ENCODE data around the gene LARGE2. TPM values are rescaled to one million over a fixed set of nuclear protein-coding genes. Genes with fewer than 3 reads are reported as not detected.
"Not testable (repeated sequence)": the region's sequence is repeated elsewhere in the genome, so short reads cannot be mapped to it uniquely, and the experiment has no call there.

The LARGE2 gene
- total and polyA plus RNA-seq, 2 experiments from 2014 or later = 89.8 to 107 TPM

DNA sequence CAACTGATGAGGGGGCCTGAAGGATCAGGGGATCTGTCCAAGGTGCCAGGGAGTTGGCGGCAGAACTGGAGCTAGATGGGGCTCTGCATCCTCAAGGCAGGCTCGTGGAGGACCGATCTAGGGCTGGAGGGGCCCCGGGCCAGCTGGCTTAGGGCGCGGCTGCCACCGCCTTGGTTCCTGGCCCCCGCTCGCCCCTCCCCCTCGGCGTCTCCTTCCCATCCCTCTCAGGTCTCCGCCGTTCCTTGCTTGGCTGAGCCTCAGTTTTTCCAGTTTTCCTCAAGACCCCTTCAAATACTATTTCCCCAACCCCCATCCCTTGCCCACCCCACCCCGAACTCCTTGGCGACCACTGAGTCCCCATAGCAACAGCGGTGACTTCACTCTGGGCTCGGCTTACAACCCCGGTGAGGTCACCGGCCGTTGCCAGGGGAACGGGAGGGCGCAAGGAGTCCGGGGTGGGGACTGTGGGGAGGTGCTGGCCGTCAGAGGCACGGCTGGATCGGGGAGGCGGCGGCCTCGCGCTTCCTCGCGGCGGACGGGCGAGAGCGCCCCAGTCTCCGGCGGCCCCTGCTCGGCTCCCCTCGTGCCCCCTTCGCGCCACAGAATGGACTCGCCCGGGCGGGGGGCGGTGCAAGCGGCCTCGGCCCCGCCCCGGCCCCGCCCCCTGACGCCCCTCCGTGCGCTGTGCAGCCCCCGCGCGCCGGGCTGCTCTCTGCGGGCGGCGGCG, 22.8 kb upstream of the LARGE2 start:
- peak overlapping the region; percentile 99 for H3K4me2 ChIP-seq
- ATAC-seq (peak; percentile 68), DNase-seq (ENCODE audit: low spot score) (peak; percentile 97)
- H3K79me2 ChIP-seq (replicated peaks; ENCODE audit: insufficient read depth) = no peaks in the 10 kb centered on the region; the same call in 1 of the 2 replicates
- peaks cover 3% of the 10 kb centered on the region; the same call in 1 of the 2 replicates for H3K27me3 ChIP-seq (ENCODE audit: insufficient read depth)
- H3K9me3 Mint-ChIP-seq = no peaks in the 10 kb centered on the region
- H3K36me3 ChIP-seq (ENCODE audit: insufficient read depth) = no peaks in the 10 kb centered on the region
- H3K9me2 ChIP-seq (ENCODE audit: insufficient read depth) = no peaks in the 10 kb centered on the region
- no peak overlapping the region for H3K27ac Mint-ChIP-seq
- H3K27ac ChIP-seq (ENCODE audit: low read depth) = no peak overlapping the region
- H3K4me1 ChIP-seq (ENCODE audit: insufficient read depth) = peaks cover 21% of the 10 kb centered on the region
- TF ChIP-seq, protein P1, sequence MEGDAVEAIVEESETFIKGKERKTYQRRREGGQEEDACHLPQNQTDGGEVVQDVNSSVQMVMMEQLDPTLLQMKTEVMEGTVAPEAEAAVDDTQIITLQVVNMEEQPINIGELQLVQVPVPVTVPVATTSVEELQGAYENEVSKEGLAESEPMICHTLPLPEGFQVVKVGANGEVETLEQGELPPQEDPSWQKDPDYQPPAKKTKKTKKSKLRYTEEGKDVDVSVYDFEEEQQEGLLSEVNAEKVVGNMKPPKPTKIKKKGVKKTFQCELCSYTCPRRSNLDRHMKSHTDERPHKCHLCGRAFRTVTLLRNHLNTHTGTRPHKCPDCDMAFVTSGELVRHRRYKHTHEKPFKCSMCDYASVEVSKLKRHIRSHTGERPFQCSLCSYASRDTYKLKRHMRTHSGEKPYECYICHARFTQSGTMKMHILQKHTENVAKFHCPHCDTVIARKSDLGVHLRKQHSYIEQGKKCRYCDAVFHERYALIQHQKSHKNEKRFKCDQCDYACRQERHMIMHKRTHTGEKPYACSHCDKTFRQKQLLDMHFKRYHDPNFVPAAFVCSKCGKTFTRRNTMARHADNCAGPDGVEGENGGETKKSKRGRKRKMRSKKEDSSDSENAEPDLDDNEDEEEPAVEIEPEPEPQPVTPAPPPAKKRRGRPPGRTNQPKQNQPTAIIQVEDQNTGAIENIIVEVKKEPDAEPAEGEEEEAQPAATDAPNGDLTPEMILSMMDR (conservative IDR thresholded peaks at IDR 0.05; ENCODE audit: low read depth in 2 of 2) = 0 out of 4 replicates have a peak, but pooled peaks of 1 of the 2 experiments have one; percentile 6
- TF ChIP-seq NANOG (IDR thresholded peaks at IDR 0.05; ENCODE audit: borderline replicate concordance) (no peak), CREB1 (CRISPR knock-in tag; IDR thresholded peaks at IDR 0.05; ENCODE audit: low read depth) (peak; percentile 77), POLR2AphosphoS5 (IDR thresholded peaks at IDR 0.05; ENCODE audit: low read depth) (no peak), ETS1 (IDR thresholded peaks at IDR 0.05) (no peak), EZH2phosphoT487 (IDR thresholded peaks at IDR 0.05; ENCODE audit: unreplicated experiment) (no peak), EZH2 (IDR thresholded peaks at IDR 0.05; ENCODE audit: low read depth, unreplicated experiment) (no peak)
- TF ChIP-seq, protein P2, sequence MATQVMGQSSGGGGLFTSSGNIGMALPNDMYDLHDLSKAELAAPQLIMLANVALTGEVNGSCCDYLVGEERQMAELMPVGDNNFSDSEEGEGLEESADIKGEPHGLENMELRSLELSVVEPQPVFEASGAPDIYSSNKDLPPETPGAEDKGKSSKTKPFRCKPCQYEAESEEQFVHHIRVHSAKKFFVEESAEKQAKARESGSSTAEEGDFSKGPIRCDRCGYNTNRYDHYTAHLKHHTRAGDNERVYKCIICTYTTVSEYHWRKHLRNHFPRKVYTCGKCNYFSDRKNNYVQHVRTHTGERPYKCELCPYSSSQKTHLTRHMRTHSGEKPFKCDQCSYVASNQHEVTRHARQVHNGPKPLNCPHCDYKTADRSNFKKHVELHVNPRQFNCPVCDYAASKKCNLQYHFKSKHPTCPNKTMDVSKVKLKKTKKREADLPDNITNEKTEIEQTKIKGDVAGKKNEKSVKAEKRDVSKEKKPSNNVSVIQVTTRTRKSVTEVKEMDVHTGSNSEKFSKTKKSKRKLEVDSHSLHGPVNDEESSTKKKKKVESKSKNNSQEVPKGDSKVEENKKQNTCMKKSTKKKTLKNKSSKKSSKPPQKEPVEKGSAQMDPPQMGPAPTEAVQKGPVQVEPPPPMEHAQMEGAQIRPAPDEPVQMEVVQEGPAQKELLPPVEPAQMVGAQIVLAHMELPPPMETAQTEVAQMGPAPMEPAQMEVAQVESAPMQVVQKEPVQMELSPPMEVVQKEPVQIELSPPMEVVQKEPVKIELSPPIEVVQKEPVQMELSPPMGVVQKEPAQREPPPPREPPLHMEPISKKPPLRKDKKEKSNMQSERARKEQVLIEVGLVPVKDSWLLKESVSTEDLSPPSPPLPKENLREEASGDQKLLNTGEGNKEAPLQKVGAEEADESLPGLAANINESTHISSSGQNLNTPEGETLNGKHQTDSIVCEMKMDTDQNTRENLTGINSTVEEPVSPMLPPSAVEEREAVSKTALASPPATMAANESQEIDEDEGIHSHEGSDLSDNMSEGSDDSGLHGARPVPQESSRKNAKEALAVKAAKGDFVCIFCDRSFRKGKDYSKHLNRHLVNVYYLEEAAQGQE (IDR thresholded peaks at IDR 0.05; ENCODE audit: unreplicated experiment) = peak; percentile 90
- H3K4me3 Mint-ChIP-seq = peak overlapping the region; percentile 74
- peaks cover 18% of the 10 kb centered on the region for H3K27me3 Mint-ChIP-seq (ENCODE audit: insufficient read depth, low read depth, poor library complexity)
- H3K4me3 ChIP-seq = peak overlapping the region; percentile 75
- H4K20me1 ChIP-seq (replicated peaks; ENCODE audit: insufficient read depth) = peaks cover 6% of the 10 kb centered on the region
- H3K4me1 Mint-ChIP-seq = peaks cover 24% of the 10 kb centered on the region
- no peak overlapping the region for H2AFZ ChIP-seq
- H3F3A ChIP-seq (replicated peaks; ENCODE audit: low read depth) = 0 out of 2 replicates have a peak, but pooled peaks cover 5% of the 10 kb centered on the region
- peaks cover 15% of the 10 kb centered on the region for H3K36me3 Mint-ChIP-seq (ENCODE audit: low read depth)

DNA sequence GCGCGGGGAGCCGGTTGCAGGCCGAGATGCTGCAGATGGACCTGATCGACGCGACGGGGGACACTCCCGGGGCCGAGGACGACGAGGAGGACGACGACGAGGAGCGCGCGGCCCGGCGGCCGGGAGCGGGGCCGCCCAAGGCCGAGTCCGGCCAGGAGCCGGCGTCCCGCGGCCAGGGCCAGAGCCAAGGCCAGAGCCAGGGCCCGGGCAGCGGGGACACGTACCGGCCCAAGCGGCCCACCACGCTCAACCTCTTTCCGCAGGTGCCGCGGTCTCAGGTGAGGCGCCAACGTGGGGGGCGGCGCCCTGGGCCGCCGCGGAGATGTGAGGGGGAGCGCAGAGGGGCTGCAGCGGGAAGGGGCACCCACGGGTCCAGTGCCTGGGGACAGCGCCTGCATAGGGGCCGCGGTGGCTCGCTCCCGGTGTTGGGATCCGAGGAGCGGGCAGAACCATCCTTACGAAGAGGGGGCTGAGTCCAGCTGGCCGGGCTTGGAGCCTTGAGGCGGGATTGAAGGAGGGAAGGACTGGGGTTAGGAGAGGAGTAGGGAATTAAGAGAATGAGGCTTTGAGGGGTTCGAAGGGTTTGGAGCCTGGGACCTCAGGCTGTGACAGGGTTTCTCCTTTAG, 22.2 kb upstream of the LARGE2 start:
- H3K9me3 Mint-ChIP-seq; H4K20me1 ChIP-seq (replicated peaks; ENCODE audit: insufficient read depth); H3K27ac ChIP-seq (ENCODE audit: low read depth); H2AFZ ChIP-seq; H3K27ac Mint-ChIP-seq; H3K79me2 ChIP-seq (replicated peaks; ENCODE audit: insufficient read depth); H3K27me3 ChIP-seq (ENCODE audit: insufficient read depth); H3F3A ChIP-seq (replicated peaks; ENCODE audit: low read depth); H3K36me3 ChIP-seq (ENCODE audit: insufficient read depth); H3K9me2 ChIP-seq (ENCODE audit: insufficient read depth): not testable (repeated sequence)
- Histone ChIP-seq H3K4me1 (ENCODE audit: insufficient read depth) (peaks cover 21% of the 10 kb centered on the region), H3K4me3 (peak overlapping the region; percentile 75), H3K4me2 (peak overlapping the region; percentile 99)
- H3K4me1 Mint-ChIP-seq = peaks cover 20% of the 10 kb centered on the region
- DNase-seq (ENCODE audit: low spot score) = peak; percentile 50
- peak overlapping the region; percentile 69 for H3K4me3 Mint-ChIP-seq
- ATAC-seq = peak; percentile 15
- peaks cover 19% of the 10 kb centered on the region for H3K27me3 Mint-ChIP-seq (ENCODE audit: insufficient read depth, low read depth, poor library complexity)
- peaks cover 19% of the 10 kb centered on the region for H3K36me3 Mint-ChIP-seq (ENCODE audit: low read depth)
